CD4-positive, alpha-beta T cell treated with Interferon alpha-2 for 1 hour (primary cell): ENCODE results near the gene FDPS.
"Not testable (repeated sequence)": the region's sequence is repeated elsewhere in the genome, so short reads cannot be mapped to it uniquely, and the experiment has no call there.

ENCODE experiments used
- DNase-seq, 2 donors: peaks; one replicate each; pipeline ENCODE4 v3.0.0-alpha.2; 2020 to 2022

Gene FDPS

DNA sequence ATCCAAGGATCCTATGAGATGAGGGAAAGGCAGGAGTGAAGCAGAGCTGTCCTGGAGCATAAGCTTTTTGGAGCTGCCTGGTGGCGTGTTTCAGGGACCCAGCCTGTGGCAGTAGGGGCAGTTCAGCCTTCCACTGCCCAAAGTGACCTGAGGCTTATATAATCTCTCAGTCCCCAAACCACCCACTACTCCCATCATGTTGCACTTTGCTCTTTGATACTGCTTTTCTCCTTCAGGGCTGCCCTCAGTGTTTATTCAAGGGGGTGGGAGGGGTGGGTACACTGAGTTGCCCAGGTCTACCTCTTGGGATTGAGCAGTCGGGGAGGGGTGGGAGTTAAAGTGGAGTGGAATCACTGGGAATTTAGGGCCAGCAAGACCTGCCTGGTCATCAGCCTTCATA lies 22.1 kb upstream of the FDPS start:
- DNase-seq, result no peak

DNA sequence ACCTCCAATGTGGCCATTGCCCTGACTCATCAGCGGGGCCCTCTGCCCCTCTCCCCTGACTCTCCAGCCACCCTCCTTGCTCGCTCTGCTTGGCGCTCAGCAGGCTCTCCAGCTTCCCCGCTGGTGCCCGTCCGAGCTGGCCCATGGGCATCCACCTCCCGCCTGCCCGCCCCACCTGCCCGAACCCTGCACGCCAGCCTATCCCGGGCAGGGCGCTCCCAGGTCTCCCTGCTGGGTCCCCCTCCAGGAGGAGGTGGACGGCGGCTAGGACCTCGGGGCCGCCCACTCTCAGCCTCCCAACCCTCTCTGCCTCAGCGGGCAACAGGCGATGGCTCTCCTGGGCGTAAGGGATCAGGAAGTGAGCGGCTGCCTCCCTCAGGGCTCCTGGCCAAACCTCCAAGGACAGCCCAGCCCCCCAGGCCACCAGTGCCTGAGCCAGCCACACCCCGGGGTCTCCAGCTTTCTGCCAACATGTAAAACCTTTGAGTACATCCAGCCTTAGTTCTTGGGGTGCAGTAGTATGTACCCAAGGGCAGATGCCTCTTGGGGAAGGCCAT lies 20.6 kb upstream of the FDPS start:
- no peak for DNase-seq

DNA sequence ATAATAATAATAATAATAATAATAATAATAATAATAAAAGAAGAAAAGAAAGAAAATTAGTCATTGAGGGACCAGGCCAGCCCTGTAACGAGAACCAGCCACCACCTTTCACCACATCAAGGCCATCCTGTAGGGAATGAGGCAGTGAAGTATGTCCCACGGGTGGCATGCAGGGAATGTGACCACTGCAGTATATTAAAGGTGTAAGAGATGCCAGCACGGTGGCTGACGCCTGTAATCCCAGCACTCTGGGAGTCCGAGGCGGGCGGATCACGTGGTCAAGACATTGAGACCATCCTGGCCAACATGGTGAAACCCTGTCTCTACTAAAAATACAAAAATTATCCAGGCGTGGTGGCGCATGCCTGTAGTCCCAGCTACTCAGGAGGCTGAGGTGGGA lies 17.7 kb upstream of the FDPS start:
- DNase-seq, result not testable (repeated sequence)

DNA sequence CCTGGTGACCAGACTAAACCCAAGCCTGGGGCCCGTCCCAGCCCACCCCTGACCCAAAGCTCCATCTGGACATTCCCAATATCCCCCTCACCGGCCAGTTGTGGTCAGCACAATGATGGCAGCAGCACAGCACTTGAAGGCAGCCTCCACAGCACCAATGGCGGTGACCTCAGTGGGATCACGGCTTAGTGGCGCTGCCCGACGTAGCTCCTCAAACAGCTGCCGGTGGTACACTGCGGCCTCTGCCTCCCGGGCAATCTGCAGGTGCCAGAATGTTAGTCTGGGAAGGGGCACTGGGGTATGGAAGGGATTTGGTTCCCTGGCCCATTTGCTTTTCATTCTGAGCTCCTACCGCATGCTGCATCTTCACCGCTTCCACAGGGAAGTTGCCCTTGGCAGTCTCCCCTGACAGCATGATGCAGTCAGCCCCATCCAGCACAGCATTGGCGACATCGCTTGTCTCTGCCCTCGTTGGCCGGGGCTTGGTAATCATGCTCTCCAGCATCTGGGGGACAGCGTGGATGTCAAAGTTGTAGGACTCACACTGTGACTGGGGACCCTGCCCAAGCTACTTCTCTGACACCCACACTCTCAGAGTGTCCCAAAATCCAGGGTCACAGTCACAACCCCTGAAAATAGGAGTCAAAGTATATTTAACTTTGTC lies 15.4 kb upstream of the FDPS start:
- no peak for DNase-seq

- no peak for DNase-seq
Measured at GRCh38 chr1:155294520-155295182, 14.0 kb upstream of the FDPS start.

GRCh38 chr1:155295183-155295941 lies 13.3 kb upstream of the FDPS start:
- no peak for DNase-seq

GRCh38 chr1:155295942-155296267 lies 12.8 kb upstream of the FDPS start:
- DNase-seq, result no peak

DNA sequence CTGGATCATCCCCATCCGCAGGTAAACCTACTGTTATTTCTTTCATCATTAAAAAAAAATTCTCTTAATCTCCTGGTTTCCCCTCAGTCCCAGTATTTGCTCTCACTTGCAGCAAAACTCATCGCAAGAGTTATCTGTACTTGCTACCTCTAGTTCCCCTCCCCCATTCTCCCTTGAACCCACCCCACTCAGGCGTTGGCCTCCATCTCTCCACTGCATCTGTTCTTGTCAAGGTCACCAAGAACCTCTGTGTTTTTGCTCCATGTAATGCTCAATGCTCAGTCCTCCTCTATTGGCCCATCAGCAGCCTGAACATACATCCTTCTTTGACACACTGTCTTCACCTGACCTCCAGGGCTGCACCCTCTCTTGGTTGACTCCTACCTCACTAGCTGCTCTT lies 12.0 kb upstream of the FDPS start:
- DNase-seq, result no peak

- no peak for DNase-seq
Measured at GRCh38 chr1:155297384-155297783, 11.3 kb upstream of the FDPS start.

DNA sequence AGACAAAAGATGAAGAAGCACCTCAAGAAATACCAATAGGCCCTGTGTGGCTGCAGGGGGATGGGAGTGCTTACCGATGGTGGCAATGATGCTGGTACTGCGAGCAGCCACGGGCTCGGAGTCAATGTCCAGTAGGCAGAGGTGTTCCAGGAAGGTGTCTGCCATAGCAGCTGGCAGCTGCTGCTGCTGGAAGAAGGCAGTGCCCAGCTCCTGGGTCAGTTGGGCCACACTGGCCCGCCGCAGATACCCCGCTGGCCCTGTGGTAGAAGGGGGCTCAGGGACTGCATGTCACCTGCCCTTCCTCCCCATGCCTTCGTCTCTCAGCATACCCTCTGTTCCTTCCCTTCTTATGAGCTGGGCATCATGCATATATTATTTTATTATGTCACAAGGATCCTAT lies 8.6 kb upstream of the FDPS start:
- no peak for DNase-seq

DNA sequence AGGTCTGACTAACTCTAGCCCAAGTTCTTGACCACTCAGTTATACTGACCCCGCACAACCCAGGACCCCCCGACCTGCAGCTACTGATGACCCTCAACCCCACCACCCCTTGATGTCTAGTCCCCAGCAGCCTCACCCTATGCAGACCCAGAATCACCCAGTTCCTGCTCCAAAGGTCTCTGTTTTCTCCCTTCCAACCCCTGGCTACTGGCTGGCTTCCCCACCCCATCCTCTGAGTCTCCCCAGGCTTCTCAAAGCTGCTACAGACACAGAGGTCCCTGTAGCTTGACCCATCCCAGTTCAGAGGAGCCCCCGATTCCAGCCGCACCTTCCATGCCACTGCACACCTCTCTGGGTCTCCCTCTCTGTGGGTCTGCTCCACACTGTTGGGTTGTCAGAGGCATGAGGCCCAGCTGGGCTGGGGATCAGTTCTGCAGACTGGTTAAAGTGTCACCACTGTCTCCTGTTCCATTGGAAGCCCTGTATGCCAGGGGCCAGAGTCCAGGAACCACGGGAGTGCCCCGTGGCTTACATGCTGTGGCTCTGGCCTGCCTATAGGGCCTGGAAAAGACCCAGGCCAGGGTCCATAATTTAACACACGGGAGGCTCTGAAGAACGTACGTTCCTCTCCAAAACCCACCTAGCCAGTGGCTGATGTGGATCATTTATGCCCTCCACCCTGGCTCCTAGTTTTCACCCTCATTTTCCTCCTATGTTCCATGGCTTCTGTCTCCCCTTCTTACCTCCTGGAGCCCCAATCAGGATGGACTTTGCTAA lies 7.9 kb upstream of the FDPS start:
- no peak for DNase-seq

DNA sequence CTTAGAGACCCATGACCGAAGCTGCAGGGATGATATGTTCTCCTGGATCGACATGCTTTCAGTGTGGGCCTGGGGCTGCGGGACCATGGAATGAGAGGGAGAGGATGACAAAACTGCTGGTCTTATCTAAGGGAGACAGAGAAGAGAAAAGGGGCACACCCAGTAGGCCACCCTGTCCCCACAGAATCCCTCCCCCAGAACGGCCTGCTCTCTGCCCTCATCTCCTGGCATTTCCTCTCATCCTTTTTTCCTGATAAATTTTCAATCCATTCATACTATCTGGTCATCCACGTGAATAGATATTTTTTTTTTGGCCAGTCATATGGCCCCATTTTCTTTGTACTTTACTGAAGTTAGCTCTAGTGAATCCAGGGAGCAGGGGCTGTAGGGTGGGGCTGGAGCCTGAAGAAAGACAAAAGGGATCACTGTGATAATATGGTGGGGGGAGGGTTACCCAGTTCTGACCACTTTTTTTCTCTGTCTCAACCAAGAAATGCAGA lies 7.3 kb upstream of the FDPS start, which contains the start of gene PKLR:
PKLR (minus strand) TSS at position 97 of the 500 bp plus-strand sequence; CDS start at position 54, 43 bp downstream.
- no peak for DNase-seq

DNA sequence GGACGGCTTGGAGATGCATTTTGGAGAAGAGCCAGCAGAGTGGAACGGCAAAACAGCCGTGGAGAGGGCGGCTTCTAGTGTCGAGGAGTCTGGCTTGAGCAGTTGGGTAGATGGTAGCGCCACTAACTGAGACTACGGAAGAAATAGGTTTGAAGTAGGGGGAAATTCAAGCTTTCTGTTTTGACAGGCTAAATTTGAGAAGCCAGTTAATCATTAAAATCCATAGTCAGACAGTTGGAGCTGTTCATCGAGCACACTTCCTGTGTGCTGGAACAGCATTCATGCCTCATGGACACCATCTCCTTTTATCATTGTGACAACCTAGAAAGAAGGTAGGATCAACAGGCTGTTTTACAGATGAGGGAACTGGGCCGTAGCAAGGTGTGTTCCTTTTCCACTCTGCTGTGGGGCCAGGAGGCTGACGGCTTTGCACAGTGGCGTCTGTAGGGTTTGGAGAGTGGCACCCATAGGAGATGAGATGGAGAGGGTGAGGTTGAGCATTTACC lies 4.1 kb upstream of the FDPS start:
- no peak for DNase-seq

- no peak for DNase-seq
Measured at GRCh38 chr1:155305881-155306391, 2.7 kb upstream of the FDPS start.

DNA sequence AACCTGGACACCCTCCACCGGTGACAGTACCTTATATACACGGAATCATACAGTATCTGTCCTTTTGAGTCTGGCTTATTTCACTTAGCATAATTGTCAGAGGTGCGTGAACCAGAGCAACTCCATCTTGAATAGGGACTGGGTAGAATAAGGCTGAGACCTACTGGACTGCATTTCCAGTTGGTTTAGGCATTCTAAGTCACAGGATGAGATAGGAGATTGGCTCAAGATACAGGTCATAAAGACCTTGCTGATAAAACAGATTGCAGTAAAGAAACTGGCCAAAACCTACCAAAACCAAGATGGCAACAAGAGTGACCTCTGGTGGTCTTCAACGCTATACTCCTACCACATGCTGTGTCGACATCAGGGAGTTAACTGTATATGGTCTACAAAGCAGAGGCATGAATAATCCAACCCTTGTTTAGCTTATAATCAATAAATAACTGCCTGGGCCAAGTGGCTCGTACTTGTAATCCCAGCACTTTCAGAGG lies 1.4 kb upstream of the FDPS start:
- peak in 1 of 2 donors; percentile 34 for DNase-seq

GRCh38 chr1:155309423-155310021 lies 856 bp downstream of the FDPS start:
- DNase-seq, result no peak

DNA sequence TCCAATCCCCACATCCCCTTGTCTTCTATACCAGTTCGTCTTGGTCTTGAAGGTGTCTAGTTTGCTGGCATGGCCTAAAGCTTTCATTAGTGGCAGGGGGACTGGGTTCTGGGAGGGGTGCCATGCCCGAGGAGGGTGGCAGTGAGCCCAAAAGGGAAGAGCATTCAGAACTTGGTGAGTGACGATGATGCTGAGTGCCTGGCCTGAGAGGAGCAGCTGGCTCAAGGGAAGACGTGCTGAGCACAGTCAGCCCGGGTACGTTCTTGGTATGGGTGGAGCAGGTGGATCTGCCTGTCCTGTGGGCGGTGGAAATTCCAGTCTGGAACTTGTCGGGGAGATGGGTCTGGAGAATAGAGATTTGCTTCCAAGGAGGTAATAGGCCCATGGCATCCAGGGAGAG lies 4.6 kb downstream of the FDPS start:
- no peak for DNase-seq

DNA sequence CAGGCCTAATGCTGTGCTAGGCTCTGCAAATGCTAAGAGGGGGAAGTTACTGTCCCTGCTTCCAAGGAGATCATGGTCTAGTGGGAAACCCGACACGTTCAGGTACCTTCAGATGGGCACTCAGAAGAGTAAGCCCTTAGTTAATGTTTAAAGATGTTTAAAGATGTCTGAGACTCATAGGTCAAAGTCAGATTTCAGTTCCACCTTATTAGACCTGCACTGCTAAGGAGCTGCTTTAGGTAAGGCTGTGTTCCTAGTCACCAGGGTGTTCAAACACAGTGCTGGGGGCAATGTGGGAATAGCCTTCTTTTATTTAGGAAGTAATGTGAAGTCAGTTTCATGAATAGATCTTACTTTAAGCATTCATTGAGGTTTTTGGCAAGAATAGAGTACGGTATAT lies 8.3 kb downstream of the FDPS start:
- no peak for DNase-seq

- DNase-seq, result no peak
Measured at GRCh38 chr1:155318082-155318481, 9.4 kb downstream of the FDPS start.

DNA sequence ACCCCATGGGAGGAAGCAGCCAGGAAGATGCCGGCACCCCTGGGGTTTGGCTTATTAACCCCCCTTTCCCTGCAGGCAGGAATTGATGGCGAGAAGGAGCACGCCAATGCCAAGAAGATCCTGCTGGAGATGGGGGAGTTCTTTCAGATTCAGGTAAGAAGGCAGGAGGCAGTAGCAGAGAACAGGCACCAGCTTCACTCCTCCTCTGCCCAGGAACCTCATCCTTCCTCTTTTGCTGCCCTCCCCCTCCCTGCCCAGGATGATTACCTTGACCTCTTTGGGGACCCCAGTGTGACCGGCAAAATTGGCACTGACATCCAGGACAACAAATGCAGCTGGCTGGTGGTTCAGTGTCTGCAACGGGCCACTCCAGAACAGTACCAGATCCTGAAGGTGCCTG lies 10.9 kb downstream of the FDPS start:
- no peak for DNase-seq

GRCh38 chr1:155320252-155320651 lies 11.6 kb downstream of the FDPS start:
- no peak for DNase-seq
